GM13977 (cell line): ENCODE measurements around the gene RNFT2.

Source experiments
- DNase-seq: peaks from one replicate; pipeline ENCODE4 v3.0.0; 2012; ENCODE audit warnings: low spot score
- CTCF ChIP-seq: IDR thresholded peaks from 2 replicates; pipeline ENCODE4 v1.5.1; 2012; ENCODE audit warnings: mild to moderate bottlenecking, control low read depth; ENCODE audit not compliant: insufficient read depth; ENCODE audit errors: extremely low read depth, missing control alignments
- in situ Hi-C: fragments of 300-500 bp; cut with MboI; formaldehyde crosslinking; loops from one replicate; pipeline ENCODE4 v1.12.0; 2022; ENCODE audit warnings: low sequenced_read_pairs, low pct_unique_long_range_greater_than_20kb, mixed read lengths, inconsistent platforms; ENCODE audit not compliant: unreplicated experiment

The RNFT2 gene

GRCh38 chr12:116693286-116694227 is 44.6 kb upstream of the RNFT2 start:
- no peak for DNase-seq
- in situ Hi-C loops, result no loop called here
- TF ChIP-seq CTCF, result no peak

GRCh38 chr12:116694653-116695463 is 43.3 kb upstream of the RNFT2 start:
- DNase-seq, result no peak
- in situ Hi-C loops, result no loop called here
- TF ChIP-seq CTCF, result no peak

GRCh38 chr12:116695464-116695725 is 42.7 kb upstream of the RNFT2 start:
- DNase-seq, result no peak
- no peak for TF ChIP-seq CTCF

GRCh38 chr12:116697305-116697704 is 40.8 kb upstream of the RNFT2 start:
- in situ Hi-C loops, result no loop called here
- TF ChIP-seq CTCF, result peak; percentile 55
- peak; percentile 57 for DNase-seq

More at GRCh38 chr12:116695464-116695725, 42.7 kb upstream of the RNFT2 start:
- in situ Hi-C loops, result no loop called here

- in situ Hi-C loops, result no loop called here
- no peak for DNase-seq
- TF ChIP-seq CTCF, result no peak
Measured at GRCh38 chr12:116697716-116698115, 40.4 kb upstream of the RNFT2 start.

GRCh38 chr12:116698116-116698515 is 40.0 kb upstream of the RNFT2 start:
- DNase-seq, result no peak
- in situ Hi-C loops, result no loop called here
- no peak for TF ChIP-seq CTCF
